ENCODE measurements around the gene NCK2. TPM values are rescaled to one million over a fixed set of nuclear protein-coding genes. Genes with fewer than 3 reads are reported as not detected.

NCK2 gene
- total RNA-seq, 4 donors from 2014 or later, result 59.8 to 130 (median 96.2) TPM

DNA sequence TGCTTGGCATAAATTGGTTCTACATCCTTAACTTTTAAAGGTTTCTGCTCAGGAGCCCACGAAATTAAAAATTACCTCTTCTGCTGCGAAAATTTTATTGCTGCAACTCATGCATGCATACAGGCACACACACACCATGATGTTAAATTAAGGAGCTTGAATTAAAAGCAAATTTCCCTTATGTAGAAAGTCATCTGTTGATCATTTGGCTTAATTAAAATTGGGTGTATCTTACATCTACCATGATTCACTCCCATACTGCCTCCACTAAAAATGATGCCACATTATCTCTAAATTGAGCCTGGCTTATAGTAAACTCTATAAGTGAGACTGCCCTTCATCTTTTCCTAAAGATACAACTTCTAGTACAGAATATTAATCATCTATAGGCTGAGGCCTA lies 145.4 kb downstream of the NCK2 start:
- H3K27me3 ChIP-seq, result no peaks in the 10 kb centered on the region
- H3K9me3 ChIP-seq, result peaks cover 0 to 10% (median 4%) of the 10 kb centered on the region in 4 donors
- H3K4me1 ChIP-seq, result peaks cover 23 to 40% (median 28%) of the 10 kb centered on the region in 4 donors
- 49% methylated on average over 2 of the region's 2 CpGs for WGBS
- no peak overlapping the region for H3K4me3 ChIP-seq
- TF ChIP-seq POLR2A (IDR thresholded peaks at IDR 0.05; ENCODE audit: low read depth) (no peak), EP300 (IDR thresholded peaks at IDR 0.05) (no peak), POLR2AphosphoS5 (IDR thresholded peaks at IDR 0.05) (no peak)
- TF ChIP-seq, protein P1, sequence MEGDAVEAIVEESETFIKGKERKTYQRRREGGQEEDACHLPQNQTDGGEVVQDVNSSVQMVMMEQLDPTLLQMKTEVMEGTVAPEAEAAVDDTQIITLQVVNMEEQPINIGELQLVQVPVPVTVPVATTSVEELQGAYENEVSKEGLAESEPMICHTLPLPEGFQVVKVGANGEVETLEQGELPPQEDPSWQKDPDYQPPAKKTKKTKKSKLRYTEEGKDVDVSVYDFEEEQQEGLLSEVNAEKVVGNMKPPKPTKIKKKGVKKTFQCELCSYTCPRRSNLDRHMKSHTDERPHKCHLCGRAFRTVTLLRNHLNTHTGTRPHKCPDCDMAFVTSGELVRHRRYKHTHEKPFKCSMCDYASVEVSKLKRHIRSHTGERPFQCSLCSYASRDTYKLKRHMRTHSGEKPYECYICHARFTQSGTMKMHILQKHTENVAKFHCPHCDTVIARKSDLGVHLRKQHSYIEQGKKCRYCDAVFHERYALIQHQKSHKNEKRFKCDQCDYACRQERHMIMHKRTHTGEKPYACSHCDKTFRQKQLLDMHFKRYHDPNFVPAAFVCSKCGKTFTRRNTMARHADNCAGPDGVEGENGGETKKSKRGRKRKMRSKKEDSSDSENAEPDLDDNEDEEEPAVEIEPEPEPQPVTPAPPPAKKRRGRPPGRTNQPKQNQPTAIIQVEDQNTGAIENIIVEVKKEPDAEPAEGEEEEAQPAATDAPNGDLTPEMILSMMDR (IDR thresholded peaks at IDR 0.05), result no peak
- intact Hi-C loops (cut with DNase I), result no loop called here
- peaks cover 5 to 22% (median 14%) of the 10 kb centered on the region in 4 donors for H3K36me3 ChIP-seq
- no peak for DNase-seq (ENCODE audit: extremely low spot score)
- H3K27ac ChIP-seq (replicated peaks in 1 of 4), result no peak overlapping the region

GRCh38 chr2:105890856-105891255 lies 146.1 kb downstream of the NCK2 start:
- Histone ChIP-seq H3K4me1 (peaks cover 19 to 33% (median 22%) of the 10 kb centered on the region in 4 donors), H3K4me3 (no peak overlapping the region), H3K27me3 (no peaks in the 10 kb centered on the region), H3K36me3 (peaks cover 5 to 22% (median 14%) of the 10 kb centered on the region in 4 donors), H3K27ac (replicated peaks in 1 of 4) (no peak overlapping the region), H3K9me3 (peaks cover 0 to 10% (median 4%) of the 10 kb centered on the region in 4 donors)
- 88% methylated on average over 10 of the region's 10 CpGs for WGBS
- intact Hi-C loops (cut with DNase I), result no loop called here
- TF ChIP-seq, protein P1 (IDR thresholded peaks at IDR 0.05), result no peak
- no peak for TF ChIP-seq EP300 (IDR thresholded peaks at IDR 0.05)
- TF ChIP-seq POLR2A (IDR thresholded peaks at IDR 0.05; ENCODE audit: low read depth), result no peak
- TF ChIP-seq POLR2AphosphoS5 (IDR thresholded peaks at IDR 0.05), result no peak
- DNase-seq (ENCODE audit: extremely low spot score), result no peak

DNA sequence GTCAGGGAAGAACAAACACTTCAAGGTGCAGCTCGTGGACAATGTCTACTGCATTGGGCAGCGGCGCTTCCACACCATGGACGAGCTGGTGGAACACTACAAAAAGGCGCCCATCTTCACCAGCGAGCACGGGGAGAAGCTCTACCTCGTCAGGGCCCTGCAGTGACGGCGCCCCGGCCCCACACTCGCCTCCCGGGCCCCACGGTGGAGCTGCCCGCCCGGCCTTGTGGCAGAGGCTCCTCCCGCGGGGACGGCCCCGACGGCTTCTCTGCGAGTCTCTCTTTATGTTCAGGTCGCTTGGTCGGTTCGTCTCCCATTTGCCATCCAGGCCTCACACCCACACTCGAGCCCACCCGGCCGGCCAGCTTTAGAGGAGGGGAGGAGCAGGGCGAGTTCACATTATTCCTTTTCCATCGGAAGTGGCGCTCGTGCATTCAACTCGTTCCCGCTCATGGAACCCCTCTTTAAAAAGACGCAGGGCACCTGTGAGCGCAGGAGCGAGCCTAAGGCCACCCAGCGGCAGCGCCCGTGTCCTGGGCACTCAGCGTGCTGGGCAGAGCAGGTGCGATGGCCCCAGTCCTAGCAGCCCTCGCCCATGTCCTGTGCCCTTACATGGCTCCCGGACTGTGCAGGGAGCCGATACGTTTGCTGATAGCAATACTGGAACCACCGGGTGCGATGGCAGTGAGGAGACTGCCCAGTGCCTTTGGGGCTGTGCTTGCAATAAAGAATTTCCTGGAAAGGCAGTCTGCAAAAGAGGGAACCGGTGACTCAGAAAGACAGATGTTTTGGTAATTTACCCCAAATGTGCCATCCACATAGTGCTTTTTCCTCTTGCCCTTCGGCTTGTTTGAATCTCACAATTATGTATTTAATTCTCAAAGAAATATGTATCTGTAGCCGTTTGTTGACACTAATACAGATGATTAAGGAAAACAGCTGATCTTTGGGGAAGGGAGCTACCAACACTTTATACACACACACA lies 148.6 kb downstream of the NCK2 start:
- DNase-seq (ENCODE audit: extremely low spot score), result no peak
- 95% methylated on average over 51 of the region's 51 CpGs for WGBS
- Histone ChIP-seq H3K4me3 (no peak overlapping the region), H3K36me3 (peaks cover 5 to 22% (median 14%) of the 10 kb centered on the region in 4 donors), H3K27me3 (no peaks in the 10 kb centered on the region), H3K4me1 (peaks cover 0 to 15% (median 9%) of the 10 kb centered on the region in 4 donors), H3K27ac (replicated peaks in 1 of 4) (no peak overlapping the region), H3K9me3 (peaks cover 0 to 8% (median 4%) of the 10 kb centered on the region in 4 donors)
- TF ChIP-seq POLR2A (IDR thresholded peaks at IDR 0.05; ENCODE audit: low read depth), result no peak
- TF ChIP-seq, protein P1 (IDR thresholded peaks at IDR 0.05), result no peak
- no peak for TF ChIP-seq POLR2AphosphoS5 (IDR thresholded peaks at IDR 0.05)
- no peak for TF ChIP-seq EP300 (IDR thresholded peaks at IDR 0.05)
- intact Hi-C loops (cut with DNase I), result no loop called here

GRCh38 chr2:105894327-105894944 lies 149.7 kb downstream of the NCK2 start:
- Histone ChIP-seq H3K27me3 (no peaks in the 10 kb centered on the region), H3K27ac (replicated peaks in 1 of 4) (no peak overlapping the region), H3K4me1 (peaks cover 0 to 15% (median 9%) of the 10 kb centered on the region in 4 donors), H3K36me3 (peaks cover 5 to 22% (median 14%) of the 10 kb centered on the region in 4 donors), H3K9me3 (peaks cover 0 to 3% (median 0%) of the 10 kb centered on the region in 4 donors), H3K4me3 (no peak overlapping the region)
- 96% methylated on average over 13 of the region's 13 CpGs for WGBS
- no peak for DNase-seq (ENCODE audit: extremely low spot score)
- intact Hi-C loops (cut with DNase I), result no loop called here
- TF ChIP-seq EP300 (IDR thresholded peaks at IDR 0.05) (no peak), POLR2A (IDR thresholded peaks at IDR 0.05; ENCODE audit: low read depth) (no peak), POLR2AphosphoS5 (IDR thresholded peaks at IDR 0.05) (no peak)
- TF ChIP-seq, protein P1 (IDR thresholded peaks at IDR 0.05), result no peak
